Fibroblast of skin of left quadriceps (primary cell): Measurements from ENCODE around the gene HPCAL1.

Experiments used
- DNase-seq, 2 experiments: peaks; one replicate each; pipeline ENCODE4 v3.0.0-alpha.2; 2013; ENCODE audit warnings: low read depth in 2 of 2

Gene HPCAL1

DNA sequence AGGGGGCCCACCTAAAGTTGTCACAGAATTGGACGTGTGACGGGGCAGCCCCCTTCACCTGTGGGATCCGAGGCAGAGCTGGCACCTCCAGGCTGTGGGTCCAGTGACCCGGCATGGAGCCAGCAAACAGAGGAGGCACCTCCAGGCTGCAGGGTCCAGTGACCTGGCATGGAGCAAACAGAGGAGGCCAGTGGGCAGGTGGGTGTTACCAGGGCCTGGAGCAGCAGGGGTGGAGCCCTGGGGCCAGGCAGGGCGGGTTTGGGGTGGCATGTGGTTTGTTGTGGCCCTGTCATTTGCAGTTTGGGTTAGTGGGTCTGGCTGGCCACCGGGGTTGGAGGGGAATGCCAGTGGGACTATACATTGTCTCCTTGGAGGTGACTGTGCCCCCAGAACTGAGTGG lies 68.2 kb downstream of the HPCAL1 start:
- DNase-seq = no peak

DNA sequence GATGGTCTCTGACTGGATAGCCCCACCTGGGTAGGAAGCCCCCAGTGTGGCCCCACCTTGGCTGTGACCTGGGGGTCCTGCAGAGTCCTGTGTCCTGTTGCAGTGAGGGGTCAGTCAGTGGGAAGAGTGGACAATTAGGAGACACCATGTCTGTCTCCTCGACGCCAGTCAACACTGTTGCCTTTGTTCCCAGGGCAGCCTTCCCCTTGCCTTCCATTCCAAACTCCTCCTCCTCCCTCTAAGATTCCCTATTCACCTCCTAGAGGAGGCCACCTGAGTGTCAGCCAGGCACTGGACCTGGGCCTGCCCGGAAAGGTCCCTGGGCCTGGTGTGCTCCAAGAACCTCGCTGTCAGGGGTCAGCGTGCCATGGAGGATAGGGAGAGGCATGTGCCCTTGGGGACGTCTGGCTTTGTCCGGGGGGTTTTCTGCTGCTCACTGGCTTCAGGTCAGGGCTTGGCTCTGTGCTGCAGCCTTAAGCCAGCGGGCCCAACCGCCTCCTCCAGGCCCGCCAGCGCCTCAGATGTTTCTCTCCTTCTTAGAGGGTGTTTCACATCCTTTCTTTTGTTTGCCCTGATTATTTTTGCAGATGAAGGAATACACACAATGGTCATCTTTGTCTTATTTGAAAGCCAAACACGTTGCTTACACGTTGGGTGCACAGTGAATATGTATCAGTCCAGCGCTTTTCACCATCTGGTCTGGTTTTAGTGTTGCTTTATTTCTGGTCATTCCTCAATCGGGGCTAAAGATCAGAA lies 68.9 kb downstream of the HPCAL1 start:
- no peak for DNase-seq

DNA sequence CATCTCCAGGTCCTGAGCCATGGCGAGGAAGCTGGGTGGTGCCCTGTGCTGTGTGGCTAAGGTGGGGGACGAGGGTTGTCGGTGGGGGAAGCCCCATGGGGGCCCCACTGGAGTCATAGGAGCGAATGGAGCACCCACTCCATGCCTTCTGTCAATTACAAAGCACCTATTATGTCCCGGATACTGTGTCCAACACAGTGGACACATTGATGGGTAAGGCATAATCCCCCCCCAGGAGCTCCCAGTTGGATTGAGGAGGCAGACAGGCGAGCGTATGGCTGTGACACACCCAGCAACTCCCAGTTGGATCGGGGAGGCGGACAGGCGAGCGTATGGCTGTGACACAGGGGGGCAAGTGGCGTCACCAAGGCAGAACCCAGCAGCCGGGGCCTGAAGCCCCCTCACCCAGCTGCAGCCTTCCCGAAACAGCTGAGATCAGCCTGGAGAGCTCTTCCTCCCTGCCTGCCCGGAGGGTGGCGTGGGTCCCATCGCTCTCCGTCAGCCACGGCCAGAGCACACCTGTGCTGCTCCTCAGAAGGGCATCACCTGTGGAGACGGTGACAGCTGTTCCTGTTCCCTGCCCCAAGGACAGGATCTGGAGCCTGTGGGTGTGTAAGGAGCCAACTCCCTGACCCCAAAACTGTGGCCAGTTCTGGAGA lies 69.6 kb downstream of the HPCAL1 start:
- DNase-seq = no peak

DNA sequence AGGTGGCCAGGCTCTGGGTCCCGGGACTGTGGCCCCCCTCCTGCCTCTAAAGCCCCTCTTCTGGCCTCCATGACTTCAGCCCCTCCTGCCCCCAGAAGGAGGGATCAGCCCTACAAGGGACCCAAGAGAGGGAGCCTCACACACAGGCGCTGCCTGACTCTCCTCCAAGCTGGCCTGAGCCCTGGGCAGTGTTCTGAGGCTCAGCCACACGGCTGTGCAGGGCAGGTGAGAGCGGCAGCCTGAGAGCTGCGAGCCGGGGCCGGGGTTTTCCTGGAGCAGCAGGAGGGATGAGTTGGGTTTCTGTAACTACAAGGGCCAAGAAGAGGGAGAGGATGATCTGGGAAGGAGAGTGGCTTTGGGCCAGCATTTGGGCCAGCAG lies 70.1 kb downstream of the HPCAL1 start:
- DNase-seq = no peak

DNA sequence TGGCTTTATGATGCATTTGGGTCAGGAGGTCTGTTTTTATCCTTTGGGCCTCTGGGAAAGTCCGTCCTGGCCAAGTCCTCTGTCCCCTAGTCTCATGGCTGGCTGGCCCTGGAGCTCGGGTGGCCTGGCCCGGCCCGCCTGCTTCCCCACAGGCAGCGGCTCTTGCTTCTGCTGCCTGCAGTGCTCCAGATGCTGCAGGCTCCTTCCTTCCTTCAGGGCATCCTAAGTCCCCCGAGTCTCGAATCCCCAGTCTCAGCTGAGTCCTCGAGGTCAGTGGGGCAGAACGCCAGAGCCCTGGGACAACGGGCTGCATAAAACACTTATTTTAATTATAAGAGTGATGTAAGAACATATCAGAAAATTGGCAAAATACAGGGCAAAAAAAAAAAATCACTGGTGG lies 71.2 kb downstream of the HPCAL1 start:
- DNase-seq = no peak

DNA sequence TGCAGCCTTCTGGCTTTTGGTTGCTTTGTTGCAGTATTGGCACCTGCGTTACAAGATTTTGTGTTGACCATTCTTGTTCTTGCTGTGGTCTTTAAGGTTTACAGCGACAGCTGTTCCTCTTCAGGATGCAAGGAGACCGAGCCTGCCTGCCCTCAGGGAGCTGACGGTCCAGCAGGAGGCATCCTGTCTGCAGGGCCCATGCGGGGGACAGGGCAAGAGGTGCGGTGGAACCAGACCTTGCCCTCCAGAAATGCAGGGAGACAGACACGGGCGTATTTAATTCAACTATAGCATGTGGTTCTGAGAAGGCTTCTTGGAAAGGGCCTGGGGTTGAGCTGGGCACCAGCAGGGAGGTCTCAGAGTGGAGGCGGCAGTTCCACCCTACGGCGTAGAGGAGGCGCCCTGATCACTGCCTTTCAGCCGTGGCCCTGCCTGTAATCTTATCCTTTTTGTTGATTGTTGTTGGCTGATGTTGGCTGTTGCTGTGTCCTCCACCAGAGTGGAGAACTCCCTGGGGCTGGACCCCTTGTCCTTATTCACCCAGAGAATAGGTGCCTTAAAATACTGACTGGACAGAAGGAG lies 71.7 kb downstream of the HPCAL1 start:
- no peak for DNase-seq

DNA sequence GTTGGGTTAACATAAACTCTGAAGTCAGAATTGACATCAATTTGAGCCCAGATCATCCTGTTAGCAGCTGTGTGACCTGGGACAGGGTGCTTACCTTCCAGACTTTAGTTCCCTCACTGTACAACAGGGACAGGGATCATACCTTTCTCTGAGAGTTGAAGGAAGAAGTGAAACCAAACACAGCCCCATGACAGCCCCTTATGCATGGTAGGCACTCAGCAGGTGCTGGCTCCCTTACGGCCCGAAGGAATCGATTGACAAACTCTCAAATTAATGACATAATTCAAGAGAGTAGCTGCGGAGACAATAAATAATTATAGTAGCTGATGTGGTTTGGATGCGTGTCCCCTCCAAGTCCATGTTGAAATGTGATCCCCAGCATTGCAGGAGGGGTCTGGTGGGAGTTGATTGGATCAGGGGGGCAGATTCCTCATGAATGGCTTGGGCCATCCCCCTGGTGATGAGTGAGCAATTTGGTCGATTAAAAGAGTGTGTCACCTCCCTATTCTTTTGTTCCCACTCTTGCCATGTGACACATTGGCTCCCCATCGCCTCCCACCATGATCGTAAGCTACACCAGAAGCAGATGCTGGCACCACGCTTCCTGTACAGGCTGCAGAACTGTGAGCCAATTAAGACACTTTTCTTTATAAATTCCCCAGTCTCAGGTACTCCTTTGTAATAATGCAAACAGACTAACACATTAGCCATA lies 73.0 kb downstream of the HPCAL1 start:
- DNase-seq = no peak

DNA sequence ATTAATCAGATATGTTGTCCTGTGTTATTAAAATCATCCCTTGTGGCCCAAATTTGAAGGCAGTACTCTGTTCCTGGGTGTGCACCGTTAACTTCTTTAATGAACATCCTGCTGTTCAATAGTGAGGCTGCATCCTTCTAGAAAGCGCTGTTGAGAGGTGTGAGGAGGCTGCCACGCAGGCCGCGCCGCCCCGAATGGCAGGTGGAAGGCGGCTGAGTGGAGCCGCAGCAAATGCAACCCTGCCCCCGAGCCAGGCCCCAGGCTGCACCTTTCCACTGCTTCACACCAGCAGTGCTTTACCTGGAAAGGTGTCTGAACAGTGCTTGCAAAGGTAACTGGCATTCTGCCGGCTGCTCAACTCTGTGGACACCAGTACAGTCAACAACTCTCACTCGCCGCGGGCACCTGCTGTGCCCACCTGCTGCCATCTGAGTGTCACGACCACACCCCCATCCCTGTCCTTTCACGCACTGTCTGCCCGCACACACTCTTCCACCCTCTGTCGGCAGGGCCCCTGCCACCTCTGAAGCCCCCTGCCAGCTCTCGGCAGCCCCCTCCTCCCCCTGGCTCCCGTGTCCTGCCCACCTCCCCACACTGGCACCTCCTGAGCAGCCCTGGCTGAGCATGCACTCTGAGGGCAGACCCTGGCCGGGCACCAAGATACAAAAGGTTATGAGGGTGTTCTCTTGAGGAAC lies 74.5 kb downstream of the HPCAL1 start:
- DNase-seq = no peak

DNA sequence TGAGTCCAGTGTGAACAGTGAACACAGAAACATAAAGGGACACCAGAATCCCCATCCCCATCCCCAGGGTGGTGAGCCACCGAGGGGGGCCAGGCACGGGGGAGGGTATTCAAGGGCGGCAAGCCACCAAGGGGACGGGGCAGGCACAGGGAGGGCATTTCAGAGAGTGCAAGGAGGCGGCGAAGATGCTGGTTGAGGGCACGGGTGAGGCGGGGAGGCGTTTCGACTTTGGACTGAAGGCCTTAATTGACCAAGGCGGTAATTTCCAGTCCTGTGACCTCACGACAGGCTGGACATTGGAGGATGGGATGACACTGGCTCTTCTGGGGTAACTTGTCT lies 75.0 kb downstream of the HPCAL1 start:
- no peak for DNase-seq

DNA sequence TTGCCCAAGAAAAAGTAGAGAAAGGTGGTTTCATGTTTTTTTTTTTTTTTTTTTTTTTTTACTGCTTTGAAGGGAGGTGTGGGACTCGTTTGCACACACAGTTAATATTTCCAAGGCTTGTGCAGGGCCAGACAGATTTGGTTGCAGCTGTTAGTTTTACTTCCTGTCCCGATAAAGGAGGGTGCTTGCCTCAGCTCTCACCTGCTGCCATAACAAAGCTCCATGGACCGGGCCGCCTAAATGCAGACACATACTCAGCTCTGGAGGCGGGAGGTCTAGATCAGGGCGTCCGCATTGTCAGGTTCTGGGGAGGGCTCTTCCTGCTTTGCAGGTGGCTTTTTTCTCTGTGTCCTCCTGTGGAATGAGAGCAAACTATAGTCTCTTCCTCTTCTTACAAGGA lies 75.5 kb downstream of the HPCAL1 start:
- no peak for DNase-seq

DNA sequence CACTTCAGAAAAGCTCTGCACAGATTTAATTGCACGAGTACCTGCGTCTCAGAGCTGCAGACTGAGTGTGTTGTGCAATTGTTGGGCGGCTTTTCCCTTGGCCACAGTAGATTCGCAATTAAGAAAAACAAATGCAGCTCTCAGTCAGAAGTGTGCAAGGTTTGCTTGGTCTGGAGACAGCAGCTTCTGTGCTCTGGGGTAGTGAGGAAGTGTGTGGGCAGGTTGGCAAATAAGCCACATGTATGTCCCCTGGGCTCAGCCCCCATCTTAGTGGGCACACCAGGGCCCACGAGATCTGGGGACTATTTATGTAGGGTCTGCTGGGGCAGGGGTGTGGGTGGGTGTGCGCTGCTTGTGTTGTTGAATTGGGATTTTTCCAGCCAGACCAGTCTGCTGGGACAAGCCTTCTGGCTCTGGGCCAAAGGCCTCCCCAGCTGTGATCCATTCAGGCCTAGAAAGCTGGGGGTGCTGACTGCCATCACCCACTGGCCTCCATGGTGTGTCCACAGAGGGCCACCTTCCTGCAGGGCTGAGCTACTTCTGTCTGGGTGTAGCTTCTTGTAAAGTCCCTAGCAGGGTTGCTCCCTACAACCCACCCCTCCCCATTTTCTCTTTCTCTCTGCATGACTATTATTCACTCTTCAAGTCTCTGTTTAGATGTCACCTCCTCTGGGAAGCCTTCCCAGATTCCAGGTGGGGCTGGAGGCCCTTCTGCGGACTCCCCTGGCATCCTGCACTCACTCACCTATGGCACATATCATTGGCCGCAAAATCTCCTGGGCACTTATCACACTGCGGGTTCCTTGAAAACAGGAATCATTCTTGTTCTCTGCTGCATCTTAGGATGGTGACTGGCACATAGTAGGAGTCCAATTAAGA lies 77.6 kb downstream of the HPCAL1 start:
- DNase-seq = no peak

DNA sequence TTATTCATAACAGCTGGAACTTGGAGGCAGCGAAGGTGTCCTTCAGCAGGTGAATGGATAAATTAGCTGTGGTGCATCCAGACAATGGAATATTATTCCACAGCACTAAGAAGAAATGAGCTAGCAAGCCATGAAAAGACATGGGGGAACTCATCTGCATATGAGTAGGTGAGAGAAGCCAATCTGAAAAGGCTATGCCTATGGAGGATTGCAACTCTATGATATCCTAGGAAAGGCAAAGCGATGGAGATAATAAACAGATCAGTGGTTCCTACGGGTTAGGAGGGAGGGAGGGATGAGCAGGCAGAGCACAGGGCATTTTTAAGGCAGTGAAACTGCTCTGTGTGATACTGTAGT lies 79.3 kb downstream of the HPCAL1 start:
- no peak for DNase-seq

DNA sequence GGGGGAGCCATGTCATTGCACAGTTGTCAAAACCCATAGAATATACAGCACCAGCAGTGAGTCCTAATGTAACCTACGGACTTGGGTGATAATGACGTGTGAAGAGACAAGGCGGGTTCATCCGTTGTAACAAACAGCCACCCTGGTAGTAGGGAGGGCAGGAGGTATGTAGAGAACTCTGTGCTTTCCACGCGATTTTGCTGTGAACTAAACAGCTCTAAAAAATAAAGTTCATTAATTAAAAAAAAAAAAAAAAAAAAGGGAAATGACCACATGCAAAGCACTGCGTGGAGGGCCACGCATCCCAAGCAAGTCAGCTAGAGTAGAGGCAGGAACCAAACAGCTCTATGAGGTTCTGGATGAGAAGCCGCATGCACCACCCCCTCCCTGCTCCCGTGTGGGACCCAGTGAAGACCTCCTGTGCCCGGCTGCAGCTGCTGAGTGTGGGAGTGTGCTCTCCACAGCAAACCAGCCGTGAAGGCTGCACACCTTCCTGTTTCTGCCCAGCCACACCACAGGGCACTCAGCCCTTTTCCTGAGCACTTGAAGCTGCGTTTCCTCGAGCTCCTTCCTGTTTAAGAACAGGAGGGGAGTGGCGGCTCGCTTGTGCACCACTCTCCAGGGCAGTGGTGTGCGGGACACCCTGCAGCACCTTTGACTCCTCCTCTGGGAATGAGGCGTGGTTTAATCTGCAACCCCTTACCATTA lies 79.8 kb downstream of the HPCAL1 start:
- DNase-seq = no peak

DNA sequence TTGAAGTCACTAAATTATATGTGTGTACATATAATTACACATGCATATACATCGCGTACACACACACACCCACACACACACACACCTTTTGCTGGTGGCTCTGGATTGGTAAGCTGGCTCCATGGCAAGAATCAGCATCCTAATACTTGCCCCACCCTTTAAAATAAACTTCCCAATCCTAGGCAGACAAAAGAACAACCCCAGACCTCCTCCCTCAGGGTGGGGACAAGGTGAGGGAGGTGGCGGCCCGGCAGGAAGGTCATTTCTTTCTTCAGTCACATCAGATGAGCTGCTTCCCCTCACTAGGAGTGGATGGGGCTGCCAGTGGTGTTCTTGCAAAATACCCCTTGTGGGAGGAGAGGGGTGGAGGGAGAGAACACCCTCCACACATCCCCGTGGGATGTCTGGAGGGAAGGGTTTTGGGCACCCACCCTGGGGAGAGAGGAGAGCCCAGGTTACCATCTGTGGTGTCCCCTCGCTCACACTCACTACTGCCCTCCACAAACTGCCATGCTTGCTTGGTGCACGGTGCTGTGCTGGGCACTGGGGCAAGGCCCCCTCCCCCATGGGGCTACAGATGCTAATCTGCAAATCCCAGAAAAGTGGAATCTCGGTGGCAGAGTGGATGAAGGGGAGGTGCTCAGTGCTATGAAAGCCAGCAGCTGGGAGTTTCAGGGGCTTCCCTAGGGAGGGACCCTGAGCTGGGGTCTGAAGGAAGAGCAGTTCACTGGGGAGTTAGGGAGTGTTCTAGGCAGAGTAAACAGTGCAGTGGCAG lies 81.4 kb downstream of the HPCAL1 start:
- DNase-seq = no peak

DNA sequence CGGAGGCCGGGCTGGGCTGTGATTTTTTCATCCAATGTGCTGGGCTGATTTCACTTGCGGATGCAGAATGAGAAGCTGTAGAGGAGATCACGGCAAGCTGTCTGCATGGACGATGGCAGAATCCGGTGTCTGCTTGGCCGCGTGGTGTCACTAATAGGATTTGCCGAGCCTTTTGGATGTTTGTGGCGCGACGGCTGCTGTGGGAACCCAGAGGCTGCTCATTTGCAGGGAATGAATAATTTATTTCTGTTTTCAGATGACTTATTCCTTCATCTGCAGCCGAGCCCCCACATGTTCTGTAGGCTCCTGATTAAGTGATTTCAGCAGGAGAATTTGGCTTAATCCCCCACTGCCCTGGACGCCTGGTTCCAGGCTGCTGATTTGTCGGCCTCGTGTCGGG lies 82.8 kb downstream of the HPCAL1 start:
- DNase-seq = no peak

DNA sequence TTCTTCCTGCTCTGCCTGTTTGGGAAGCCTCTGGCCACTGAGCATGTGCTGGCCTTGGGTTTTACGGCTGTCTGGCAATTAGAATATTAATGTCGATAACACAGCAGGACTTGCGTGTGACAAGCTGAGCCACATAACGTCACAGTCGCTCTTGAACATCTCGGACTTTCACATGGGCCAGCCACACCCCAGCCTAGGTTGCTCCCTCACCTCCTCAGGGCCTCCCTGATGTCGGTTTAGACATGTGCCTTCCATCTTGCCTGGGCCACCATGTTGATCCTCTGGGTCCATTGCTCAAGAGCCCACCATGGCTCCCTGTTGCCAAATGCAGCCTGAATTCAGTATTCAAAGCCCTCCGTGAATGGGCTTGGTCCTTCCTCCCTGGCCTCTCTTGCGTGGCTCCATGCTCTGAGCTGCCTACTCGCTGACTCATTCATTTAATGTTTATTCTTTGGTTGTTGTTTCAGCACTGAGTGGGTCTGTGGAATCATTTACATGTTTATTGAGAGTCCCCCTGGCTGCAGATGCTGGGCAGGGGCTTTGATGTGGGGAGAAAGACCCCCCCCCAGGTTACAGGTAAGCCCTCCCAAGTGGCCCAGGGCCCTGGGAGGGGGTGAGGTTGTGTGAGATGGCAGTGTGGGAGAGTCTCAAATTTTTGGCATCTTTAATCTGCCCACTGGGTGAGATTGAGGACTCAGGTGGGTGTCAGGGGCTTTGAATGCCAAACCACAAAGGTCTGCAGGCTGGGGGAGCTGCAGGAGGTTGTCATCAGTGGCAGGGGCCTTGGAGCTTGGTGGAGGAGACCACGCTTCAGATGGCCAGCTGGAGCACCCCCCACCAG lies 83.4 kb downstream of the HPCAL1 start:
- no peak for DNase-seq

DNA sequence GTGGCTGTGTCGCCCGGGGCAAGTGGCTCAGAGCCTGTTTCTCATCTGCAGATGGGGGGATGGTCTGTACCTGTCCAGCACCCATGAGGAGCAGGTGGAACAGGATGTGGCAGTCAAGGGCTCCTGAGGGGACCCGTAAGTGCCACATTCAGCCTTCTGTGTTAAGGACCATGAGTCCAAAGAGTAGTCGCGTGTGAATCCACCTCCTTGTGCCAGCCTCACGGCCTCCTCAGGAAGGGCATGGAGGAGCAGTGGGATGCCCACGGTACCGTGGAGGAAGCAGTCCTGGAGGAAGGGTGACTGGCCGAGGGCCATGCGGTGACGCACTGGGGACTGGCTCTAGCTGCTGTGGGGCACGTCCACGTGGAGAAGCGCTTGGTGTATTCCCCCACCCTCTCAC lies 84.3 kb downstream of the HPCAL1 start:
- no peak for DNase-seq

DNA sequence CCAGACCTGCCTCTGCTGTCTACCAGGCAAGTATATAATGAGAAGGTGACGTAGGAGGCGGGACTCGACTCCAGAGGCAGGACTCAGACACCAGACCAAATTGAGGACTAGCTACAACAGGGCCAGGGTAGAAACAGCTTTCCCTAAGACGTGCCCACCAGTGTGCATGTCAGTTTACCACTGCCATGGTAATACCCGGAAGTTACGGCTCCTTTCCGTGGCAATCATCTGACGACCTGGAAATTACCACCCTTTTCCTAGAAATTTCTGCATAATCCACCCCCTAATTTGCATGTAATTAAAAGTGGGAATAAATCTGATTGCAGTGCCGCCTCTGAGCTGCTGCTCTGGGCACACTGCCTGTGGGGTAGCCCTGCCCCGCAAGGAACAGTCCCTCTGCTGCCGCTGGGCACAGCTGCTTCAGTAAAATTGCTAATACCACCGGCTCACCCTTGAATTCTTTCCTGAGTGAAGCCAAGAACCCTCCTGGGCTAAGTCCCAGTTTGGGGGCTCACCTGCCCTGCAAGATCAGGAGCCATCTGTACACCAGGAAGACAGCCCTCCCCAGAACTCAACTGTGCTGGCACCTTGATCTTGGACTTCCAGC lies 86.4 kb downstream of the HPCAL1 start:
- no peak for DNase-seq

DNA sequence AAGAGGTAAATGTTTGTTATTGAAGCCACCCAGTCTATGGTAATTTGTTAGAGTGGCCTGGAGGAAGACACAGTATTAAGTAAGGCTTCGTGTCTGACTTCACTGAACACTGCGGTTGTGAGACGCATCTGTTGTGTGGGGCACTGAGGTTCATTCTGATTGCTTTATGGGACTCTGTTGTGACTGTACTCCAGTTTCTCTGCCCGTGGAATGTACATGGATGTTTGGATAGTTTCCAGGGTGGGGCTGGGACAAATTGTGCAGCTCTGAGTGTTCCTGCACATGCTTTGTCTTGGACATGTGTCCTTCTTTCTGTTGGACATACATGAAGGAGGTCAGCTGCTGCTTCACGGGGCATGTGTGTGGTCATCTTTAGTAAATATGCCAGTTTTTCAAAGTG lies 86.9 kb downstream of the HPCAL1 start:
- DNase-seq = peak; percentile 26 to 27
